ENCODE results near the gene C6orf62.
A peak's percentile ranks its signal among the peaks of the same experiment; 100 is the strongest.
"Not testable (repeated sequence)": the region's sequence is repeated elsewhere in the genome, so short reads cannot be mapped to it uniquely, and the experiment has no call there.

Gene C6orf62

GRCh38 chr6:24666097-24666640 is 52.8 kb downstream of the C6orf62 start:
- DNase-seq: peak in 1 of 2 experiments; percentile 54

- DNase-seq: no peak
These were observed 54.6 kb downstream of the C6orf62 start for GRCh38 chr6:24664046-24664987.

- DNase-seq: no peak
These were observed 55.8 kb downstream of the C6orf62 start for GRCh38 chr6:24663189-24663588.

DNA sequence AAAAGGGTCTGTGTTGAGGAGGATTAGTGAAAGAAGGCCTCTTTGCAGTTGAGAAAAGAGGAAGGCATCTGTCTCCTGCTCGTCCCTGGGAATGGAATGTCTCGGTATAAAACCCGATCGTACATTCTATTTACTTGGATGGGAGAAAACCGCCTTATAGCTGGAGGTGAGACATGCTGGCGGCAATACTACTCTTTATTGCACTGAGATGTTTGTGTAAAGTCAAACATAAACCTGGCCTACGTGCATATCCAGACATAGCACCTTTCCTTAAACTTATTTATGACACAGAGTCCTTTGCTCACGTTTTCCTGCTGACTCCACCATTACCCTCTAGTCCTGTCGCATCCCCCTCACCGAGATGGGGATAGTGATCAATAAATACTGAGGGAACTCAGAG is 56.7 kb downstream of the C6orf62 start:
- no peak for DNase-seq

- DNase-seq: not testable (repeated sequence)
These were observed 57.2 kb downstream of the C6orf62 start for GRCh38 chr6:24661759-24662158.

GRCh38 chr6:24660105-24660504 is 58.8 kb downstream of the C6orf62 start:
- no peak for DNase-seq

- no peak for DNase-seq
These were observed 59.4 kb downstream of the C6orf62 start for GRCh38 chr6:24659561-24659960.

DNA sequence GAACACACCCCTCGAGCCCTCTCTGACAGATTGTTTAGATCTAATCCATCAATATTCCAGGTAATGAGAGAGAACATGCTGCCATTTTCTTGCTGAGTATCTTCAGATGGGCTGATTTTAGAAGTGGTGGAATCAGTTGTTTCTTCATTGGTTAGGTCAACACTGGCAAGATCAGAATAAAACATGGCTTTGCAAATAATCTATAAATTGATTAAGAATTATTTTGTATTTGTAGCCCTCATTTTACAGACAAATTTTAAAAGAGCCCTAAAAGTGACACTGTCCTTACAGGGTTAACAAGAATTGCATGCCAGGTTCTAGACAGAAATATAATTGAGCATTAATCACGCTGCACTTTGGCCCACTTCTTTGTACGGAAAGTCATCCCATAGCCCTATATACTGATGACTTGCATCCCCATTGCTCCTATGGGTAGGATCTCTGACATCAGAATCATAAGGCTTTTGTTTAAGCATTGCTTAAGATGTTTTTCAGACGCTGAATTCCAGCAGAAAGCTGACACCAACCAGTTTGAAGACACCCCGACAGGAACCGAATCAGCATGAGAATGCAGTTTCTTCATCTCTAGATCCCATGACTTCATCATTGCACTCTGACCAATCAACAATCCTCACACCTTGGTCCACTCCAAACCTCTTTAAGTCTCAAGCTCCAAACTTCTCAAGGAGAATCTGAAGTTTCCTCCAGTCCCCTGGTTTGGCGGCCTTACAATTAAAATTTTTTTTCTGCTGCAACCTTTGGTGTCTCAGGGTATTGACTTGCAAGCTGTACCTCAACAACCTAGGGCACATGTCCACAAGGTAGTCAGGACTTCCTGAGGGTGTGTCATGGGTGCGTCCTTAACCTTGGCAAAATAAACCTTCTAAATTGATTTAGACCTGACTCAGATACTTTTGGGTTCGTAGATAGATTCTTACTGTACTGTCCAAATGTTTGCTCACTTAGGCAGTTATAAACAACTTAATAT is 60.1 kb downstream of the C6orf62 start:
- DNase-seq: no peak

GRCh38 chr6:24655215-24655614 is 63.7 kb downstream of the C6orf62 start:
- DNase-seq: no peak
